HG03060 (cell line): ENCODE data around the gene APIP.
"Not testable (repeated sequence)": the region's sequence is repeated elsewhere in the genome, so short reads cannot be mapped to it uniquely, and the experiment has no call there.

ENCODE experiments used
- ATAC-seq: cut with Tn5 transposase; IDR thresholded peaks from one replicate; pipeline ENCODE4 v1.9.1; 2021; ENCODE audit warnings: low read depth, moderate number of reproducible peaks; ENCODE audit not compliant: unreplicated experiment

APIP gene

GRCh38 chr11:34926831-34927132, 10.6 kb upstream of the APIP start:
- no peak for ATAC-seq

- no peak for ATAC-seq
Measured at GRCh38 chr11:34926101-34926830, 10.1 kb upstream of the APIP start.

- no peak for ATAC-seq
Measured at GRCh38 chr11:34924714-34925113, 8.5 kb upstream of the APIP start.

GRCh38 chr11:34921156-34921555, 5.0 kb upstream of the APIP start:
- no peak for ATAC-seq

GRCh38 chr11:34916843-34917770, 928 bp upstream of the APIP start:
- no peak for ATAC-seq

GRCh38 chr11:34915136-34916014, 804 bp downstream of the APIP start:
- no peak for ATAC-seq

- ATAC-seq = not testable (repeated sequence)
Measured at GRCh38 chr11:34913556-34913955, 2.6 kb downstream of the APIP start.

- no peak for ATAC-seq
Measured at GRCh38 chr11:34911676-34912075, 4.5 kb downstream of the APIP start.

- ATAC-seq = no peak
Measured at GRCh38 chr11:34910817-34911216, 5.4 kb downstream of the APIP start.

- ATAC-seq = no peak
Measured at GRCh38 chr11:34909955-34910354, 6.2 kb downstream of the APIP start.

- ATAC-seq = no peak
Measured at GRCh38 chr11:34909415-34909814, 6.8 kb downstream of the APIP start.

GRCh38 chr11:34907934-34908593, 8.1 kb downstream of the APIP start:
- no peak for ATAC-seq

GRCh38 chr11:34905666-34906065, 10.5 kb downstream of the APIP start:
- no peak for ATAC-seq

- ATAC-seq = no peak
Measured at GRCh38 chr11:34904421-34904955, 11.7 kb downstream of the APIP start.

GRCh38 chr11:34899633-34900016, 16.6 kb downstream of the APIP start:
- ATAC-seq = no peak

- no peak for ATAC-seq
Measured at GRCh38 chr11:34898474-34898873, 17.7 kb downstream of the APIP start.

GRCh38 chr11:34897171-34897870, 18.9 kb downstream of the APIP start:
- ATAC-seq = no peak

- ATAC-seq = not testable (repeated sequence)
Measured at GRCh38 chr11:34896191-34896590, 20.0 kb downstream of the APIP start.

- no peak for ATAC-seq
Measured at GRCh38 chr11:34893416-34893815, 22.8 kb downstream of the APIP start.

GRCh38 chr11:34891611-34892010, 24.6 kb downstream of the APIP start:
- no peak for ATAC-seq
